GM06990 (cell line): Measurements from ENCODE around the gene CDH4.
A peak's percentile ranks its signal among the peaks of the same experiment; 100 is the strongest.

Experiments used
- DNase-seq: peaks from one replicate; pipeline ENCODE4 v3.0.0-alpha.2; 2011; ENCODE audit not compliant: insufficient read length; ENCODE audit errors: extremely low read depth
- H3K27me3 ChIP-seq: replicated peaks from 2 replicates; pipeline ENCODE4 v1.6.0; 2011; ENCODE audit warnings: low read length; ENCODE audit not compliant: control insufficient read depth, insufficient read depth
- H3K36me3 ChIP-seq: 2 replicates; pipeline ENCODE4 v1.5.1; 2011; ENCODE audit warnings: low read length; ENCODE audit not compliant: control insufficient read depth, insufficient read depth
- H3K4me3 ChIP-seq: replicated peaks from 2 replicates; pipeline ENCODE4 v1.5.1; 2011; ENCODE audit warnings: low read depth, mild to moderate bottlenecking, control low read depth, low read length
- TF ChIP-seq, protein P1 (sequence below): IDR thresholded peaks from 2 replicates; pipeline ENCODE4 v1.5.1; 2011; ENCODE audit warnings: low read length, control low read depth, mild to moderate bottlenecking, inconsistent platforms; ENCODE audit not compliant: insufficient read depth, poor library complexity, severe bottlenecking

Gene CDH4

GRCh38 chr20:61322151-61322865 is 70.2 kb downstream of the CDH4 start:
- TF ChIP-seq, protein P1, sequence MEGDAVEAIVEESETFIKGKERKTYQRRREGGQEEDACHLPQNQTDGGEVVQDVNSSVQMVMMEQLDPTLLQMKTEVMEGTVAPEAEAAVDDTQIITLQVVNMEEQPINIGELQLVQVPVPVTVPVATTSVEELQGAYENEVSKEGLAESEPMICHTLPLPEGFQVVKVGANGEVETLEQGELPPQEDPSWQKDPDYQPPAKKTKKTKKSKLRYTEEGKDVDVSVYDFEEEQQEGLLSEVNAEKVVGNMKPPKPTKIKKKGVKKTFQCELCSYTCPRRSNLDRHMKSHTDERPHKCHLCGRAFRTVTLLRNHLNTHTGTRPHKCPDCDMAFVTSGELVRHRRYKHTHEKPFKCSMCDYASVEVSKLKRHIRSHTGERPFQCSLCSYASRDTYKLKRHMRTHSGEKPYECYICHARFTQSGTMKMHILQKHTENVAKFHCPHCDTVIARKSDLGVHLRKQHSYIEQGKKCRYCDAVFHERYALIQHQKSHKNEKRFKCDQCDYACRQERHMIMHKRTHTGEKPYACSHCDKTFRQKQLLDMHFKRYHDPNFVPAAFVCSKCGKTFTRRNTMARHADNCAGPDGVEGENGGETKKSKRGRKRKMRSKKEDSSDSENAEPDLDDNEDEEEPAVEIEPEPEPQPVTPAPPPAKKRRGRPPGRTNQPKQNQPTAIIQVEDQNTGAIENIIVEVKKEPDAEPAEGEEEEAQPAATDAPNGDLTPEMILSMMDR, result no peak

GRCh38 chr20:61324906-61325305 is 72.8 kb downstream of the CDH4 start:
- Histone ChIP-seq H3K36me3 (no peaks in the 10 kb centered on the region), H3K27me3 (no peaks in the 10 kb centered on the region), H3K4me3 (no peak overlapping the region)
- TF ChIP-seq, protein P1, result no peak
- no peak for DNase-seq

More at GRCh38 chr20:61322151-61322865, 70.2 kb downstream of the CDH4 start:
- Histone ChIP-seq H3K27me3 (no peaks in the 10 kb centered on the region), H3K4me3 (no peak overlapping the region), H3K36me3 (no peaks in the 10 kb centered on the region)
- DNase-seq, result no peak

DNA sequence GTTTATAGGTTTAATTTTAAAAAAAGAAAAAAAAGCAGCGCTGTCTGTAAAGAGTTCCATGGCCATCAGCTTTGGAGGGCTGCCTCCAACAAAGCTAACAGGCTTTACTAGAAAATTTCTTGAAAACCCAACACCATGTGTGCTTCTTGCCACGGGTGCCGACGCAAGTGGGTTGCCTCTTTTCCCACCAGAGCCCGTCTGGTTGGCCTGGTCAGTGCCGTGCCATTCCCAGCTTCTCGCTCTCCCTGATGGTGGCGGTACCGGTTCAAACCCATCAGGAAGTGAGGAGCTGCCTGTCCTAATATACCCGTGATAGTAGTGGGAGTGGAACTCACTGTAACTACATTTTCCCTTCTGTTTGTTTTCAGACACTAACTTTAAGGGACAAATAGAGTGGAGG is 73.7 kb downstream of the CDH4 start:
- no peak for DNase-seq
- TF ChIP-seq, protein P1, result no peak
- Histone ChIP-seq H3K4me3 (no peak overlapping the region), H3K36me3 (no peaks in the 10 kb centered on the region), H3K27me3 (no peaks in the 10 kb centered on the region)

DNA sequence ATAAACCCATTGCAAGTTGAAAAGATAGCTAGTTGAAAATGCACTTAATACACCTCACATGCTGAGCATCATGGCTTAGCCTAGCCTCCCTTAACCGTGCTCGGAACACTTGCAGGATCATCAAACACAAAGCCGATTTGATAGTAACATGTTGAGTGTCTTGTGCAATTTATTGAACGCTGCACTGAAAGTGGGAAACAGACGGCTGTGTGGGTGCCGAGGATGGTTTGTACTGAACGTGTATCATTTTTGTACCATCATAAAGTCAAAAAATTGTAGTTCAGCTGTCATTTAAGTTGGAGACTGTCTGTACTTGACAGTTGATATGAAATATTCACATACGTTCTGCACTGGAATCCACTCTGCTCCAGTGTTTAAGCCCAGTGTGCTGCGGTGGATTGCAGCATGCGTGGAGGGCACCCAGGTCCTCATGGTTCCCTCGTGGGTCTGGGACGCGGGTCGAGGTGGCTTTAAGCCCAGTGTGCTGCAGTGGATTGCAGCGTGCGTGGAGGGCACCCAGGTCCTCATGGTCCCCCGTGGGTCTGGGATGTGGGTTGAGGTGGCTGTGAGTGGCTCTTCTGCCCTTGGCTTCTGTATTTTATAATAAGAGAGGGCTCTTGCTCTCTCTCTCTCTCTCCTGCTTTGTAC is 77.0 kb downstream of the CDH4 start:
- TF ChIP-seq, protein P1, result no peak
- no peaks in the 10 kb centered on the region for H3K36me3 ChIP-seq
- H3K27me3 ChIP-seq, result no peaks in the 10 kb centered on the region
- DNase-seq, result peak; percentile 18
- no peak overlapping the region for H3K4me3 ChIP-seq

DNA sequence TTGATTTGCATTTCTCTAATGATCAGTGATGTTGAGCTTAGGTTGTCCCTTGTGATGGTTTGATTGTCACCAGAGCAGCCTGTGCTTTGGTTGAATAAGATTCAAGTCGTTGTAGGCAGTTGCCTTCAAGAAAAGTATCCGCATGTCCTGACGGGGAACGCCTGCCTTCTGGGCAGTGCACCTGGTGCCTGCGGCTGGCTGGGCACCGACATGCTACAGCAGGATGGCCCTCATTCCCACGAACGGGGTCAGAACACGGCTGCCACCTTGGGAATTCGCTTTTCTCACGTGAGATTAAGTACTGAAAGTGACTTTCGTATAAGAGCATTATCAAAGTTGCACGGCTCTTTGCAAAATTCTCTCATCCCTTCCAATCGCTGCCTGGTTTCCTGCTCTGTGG is 78.4 kb downstream of the CDH4 start:
- Histone ChIP-seq H3K27me3 (no peaks in the 10 kb centered on the region), H3K36me3 (no peaks in the 10 kb centered on the region)
- no peak for DNase-seq

More for the DNA sequence above, 78.4 kb downstream of the CDH4 start:
- TF ChIP-seq, protein P1, result no peak
- H3K4me3 ChIP-seq, result no peak overlapping the region
